ENCODE results near the gene SUGCT.
A peak's percentile ranks its signal among the peaks of the same experiment; 100 is the strongest.

Gene SUGCT

DNA sequence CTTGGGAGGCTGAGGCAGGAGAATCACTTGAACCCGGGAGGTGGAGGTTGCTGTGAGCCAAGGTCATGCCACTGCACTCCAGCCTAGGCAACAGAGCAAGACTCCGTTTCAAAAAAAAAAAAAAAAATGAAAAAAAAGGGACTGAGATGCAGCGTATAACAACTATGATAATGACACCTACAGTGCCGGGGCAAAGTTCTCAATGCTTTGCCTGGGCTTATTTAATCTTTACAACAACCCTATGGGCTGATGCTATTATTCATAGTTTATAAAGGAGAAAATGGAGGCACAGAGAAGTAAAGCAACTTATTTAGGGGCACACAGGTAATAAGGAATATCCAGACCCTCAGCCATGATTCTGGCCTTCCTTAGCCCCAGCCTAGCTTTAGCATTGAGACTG lies 47.6 kb downstream of the SUGCT start:
- no peak overlapping the region for H3K4me3 ChIP-seq (ENCODE audit: low read depth, low read length)
- TF ChIP-seq, protein P1, sequence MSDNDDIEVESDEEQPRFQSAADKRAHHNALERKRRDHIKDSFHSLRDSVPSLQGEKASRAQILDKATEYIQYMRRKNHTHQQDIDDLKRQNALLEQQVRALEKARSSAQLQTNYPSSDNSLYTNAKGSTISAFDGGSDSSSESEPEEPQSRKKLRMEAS (IDR thresholded peaks at IDR 0.05; ENCODE audit: low read depth, low read length) = no peak
- no peak for DNase-seq (ENCODE audit: low read depth)

DNA sequence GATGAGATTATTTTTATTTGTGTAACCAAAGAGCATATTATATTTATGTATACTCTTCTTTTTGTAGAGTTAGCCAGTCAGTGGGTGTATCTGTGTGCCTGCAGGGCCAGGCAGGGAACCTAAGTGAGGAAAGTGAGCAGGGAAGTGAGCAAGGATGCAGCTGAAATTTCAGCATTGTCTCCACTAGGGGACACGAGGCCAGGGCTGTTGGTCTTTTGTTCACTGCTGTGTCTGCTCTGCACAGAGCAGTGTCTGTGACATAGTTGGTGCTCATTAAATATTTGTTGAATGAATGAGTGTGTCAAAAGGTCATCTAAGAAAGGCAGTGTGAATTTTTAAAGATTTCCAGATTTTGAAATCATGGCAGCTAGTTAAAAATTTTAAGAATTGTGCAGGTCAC lies 51.8 kb downstream of the SUGCT start:
- TF ChIP-seq MYC (IDR thresholded peaks at IDR 0.05; ENCODE audit: low read depth, low read length) (no peak), POLR2A (IDR thresholded peaks at IDR 0.05; ENCODE audit: extremely low read depth, insufficient read length) (no peak)
- TF ChIP-seq, protein P2, sequence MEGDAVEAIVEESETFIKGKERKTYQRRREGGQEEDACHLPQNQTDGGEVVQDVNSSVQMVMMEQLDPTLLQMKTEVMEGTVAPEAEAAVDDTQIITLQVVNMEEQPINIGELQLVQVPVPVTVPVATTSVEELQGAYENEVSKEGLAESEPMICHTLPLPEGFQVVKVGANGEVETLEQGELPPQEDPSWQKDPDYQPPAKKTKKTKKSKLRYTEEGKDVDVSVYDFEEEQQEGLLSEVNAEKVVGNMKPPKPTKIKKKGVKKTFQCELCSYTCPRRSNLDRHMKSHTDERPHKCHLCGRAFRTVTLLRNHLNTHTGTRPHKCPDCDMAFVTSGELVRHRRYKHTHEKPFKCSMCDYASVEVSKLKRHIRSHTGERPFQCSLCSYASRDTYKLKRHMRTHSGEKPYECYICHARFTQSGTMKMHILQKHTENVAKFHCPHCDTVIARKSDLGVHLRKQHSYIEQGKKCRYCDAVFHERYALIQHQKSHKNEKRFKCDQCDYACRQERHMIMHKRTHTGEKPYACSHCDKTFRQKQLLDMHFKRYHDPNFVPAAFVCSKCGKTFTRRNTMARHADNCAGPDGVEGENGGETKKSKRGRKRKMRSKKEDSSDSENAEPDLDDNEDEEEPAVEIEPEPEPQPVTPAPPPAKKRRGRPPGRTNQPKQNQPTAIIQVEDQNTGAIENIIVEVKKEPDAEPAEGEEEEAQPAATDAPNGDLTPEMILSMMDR (IDR thresholded peaks at IDR 0.05; ENCODE audit: low read depth, low read length) = peak; percentile 5
- TF ChIP-seq, protein P1 (IDR thresholded peaks at IDR 0.05; ENCODE audit: low read depth, low read length) = no peak
- DNase-seq (ENCODE audit: low read depth) = no peak
- H3K4me3 ChIP-seq (ENCODE audit: low read depth, low read length) = no peak overlapping the region

DNA sequence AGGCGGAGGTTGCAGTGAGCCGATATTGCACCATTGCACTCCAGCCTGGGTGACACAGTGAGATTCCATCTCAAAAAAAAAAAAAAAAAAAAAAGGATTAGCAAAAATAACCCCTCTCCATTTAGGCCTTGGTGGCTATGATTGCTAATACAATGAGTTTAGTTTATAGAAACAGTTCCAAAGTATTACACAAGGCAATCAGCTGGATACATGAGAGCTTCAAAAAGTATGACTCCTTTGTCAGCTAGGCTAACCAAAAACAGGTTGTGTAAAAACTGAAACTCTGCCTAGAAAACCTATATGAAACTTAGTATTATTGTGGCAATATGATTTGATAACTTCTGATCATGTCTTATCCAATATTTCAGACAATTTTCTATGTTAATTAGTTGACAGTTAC lies 57.2 kb downstream of the SUGCT start:
- TF ChIP-seq MYC (IDR thresholded peaks at IDR 0.05; ENCODE audit: low read depth, low read length) (no peak), POLR2A (IDR thresholded peaks at IDR 0.05; ENCODE audit: extremely low read depth, insufficient read length) (no peak)
- TF ChIP-seq, protein P2 (IDR thresholded peaks at IDR 0.05; ENCODE audit: low read depth, low read length) = no peak
- TF ChIP-seq, protein P1 (IDR thresholded peaks at IDR 0.05; ENCODE audit: low read depth, low read length) = no peak
- no peak for DNase-seq (ENCODE audit: low read depth)
- H3K4me3 ChIP-seq (ENCODE audit: low read depth, low read length) = no peak overlapping the region

DNA sequence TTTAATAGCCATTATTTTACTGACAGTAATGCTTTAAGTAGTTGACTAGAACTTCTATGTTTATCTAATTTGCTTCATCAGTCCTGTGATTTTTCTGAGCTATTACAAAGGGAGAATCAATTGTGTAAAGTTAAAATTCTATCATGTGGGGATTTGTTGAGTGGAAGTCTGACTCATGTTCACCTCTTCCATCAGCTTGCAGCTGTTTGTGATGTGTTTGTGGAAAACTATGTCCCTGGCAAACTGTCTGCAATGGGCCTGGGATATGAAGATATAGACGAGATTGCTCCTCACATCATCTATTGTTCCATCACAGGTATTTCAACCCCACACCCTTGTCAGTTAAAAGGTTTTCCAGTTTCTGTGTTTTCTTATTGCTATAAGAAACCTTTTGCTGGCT lies 59.9 kb downstream of the SUGCT start:
- no peak for DNase-seq (ENCODE audit: low read depth)
- no peak overlapping the region for H3K4me3 ChIP-seq (ENCODE audit: low read depth, low read length)
- TF ChIP-seq POLR2A (IDR thresholded peaks at IDR 0.05; ENCODE audit: extremely low read depth, insufficient read length) = no peak
- TF ChIP-seq, protein P1 (IDR thresholded peaks at IDR 0.05; ENCODE audit: low read depth, low read length) = no peak
- TF ChIP-seq, protein P2 (IDR thresholded peaks at IDR 0.05; ENCODE audit: low read depth, low read length) = no peak
- no peak for TF ChIP-seq MYC (IDR thresholded peaks at IDR 0.05; ENCODE audit: low read depth, low read length)

DNA sequence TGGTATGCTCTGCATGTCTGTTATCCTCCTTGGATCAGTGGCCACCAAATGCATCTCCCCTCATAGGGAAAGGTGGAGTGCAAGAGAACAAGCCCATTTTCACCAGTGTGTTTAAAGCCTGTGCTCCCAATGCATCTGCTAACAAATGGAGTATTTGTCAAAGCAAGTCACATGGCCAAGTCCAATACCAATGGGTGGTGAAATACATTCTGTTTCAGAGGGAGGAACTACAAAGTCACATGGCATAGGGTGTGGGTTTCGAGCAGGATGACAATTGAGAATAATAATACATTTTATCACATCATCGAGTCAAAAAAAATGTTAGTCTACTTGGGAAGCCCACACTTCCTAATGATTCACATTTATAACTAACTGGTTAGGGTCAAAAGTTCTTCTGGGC lies 62.7 kb downstream of the SUGCT start:
- DNase-seq (ENCODE audit: low read depth) = no peak
- no peak overlapping the region for H3K4me3 ChIP-seq (ENCODE audit: low read depth, low read length)
- TF ChIP-seq, protein P1 (IDR thresholded peaks at IDR 0.05; ENCODE audit: low read depth, low read length) = peak; percentile 20; the same call in 1 of the 2 replicates
- TF ChIP-seq, protein P2 (IDR thresholded peaks at IDR 0.05; ENCODE audit: low read depth, low read length) = no peak

DNA sequence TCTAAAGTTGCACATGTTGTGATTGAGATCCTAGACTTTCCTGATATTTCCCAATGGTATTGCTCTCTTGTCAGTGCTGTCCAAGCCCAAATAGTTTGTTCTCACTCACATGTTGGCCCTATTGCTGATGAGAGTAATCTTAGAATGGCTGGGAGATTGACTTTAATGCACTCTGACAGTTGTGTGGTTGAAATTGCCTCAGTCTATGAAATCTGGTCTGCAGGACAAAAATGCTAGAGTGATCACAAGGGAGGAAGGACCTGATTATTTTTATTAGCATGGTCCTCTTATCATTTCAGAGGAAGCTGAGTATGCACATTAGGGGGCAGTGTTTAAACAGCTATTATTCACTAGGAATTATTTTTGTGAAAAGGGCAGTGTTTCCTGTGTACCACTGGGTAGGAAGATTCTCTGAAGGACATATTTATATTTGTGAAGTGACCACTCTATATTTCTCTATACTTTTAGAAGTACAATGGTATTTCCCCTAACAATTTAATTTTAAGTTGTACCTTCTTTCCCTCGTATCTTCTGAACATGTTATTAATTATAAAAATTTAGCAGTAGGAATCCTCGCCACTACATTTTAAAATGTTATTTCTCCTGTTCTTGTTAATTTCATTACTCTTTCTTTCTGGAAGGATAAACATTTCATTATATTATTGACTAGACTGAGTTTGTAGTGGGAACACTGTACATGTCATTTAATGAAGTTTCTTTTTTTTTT lies 64.4 kb downstream of the SUGCT start:
- no peak overlapping the region for H3K4me3 ChIP-seq (ENCODE audit: low read depth, low read length)
- DNase-seq (ENCODE audit: low read depth) = peak; percentile 25
- no peak for TF ChIP-seq POLR2A (IDR thresholded peaks at IDR 0.05; ENCODE audit: extremely low read depth, insufficient read length)
- TF ChIP-seq MYC (IDR thresholded peaks at IDR 0.05; ENCODE audit: low read depth, low read length) = no peak
- TF ChIP-seq, protein P1 (IDR thresholded peaks at IDR 0.05; ENCODE audit: low read depth, low read length) = no peak
- TF ChIP-seq, protein P2 (IDR thresholded peaks at IDR 0.05; ENCODE audit: low read depth, low read length) = peak; percentile 37
